GM10266 (cell line): ENCODE results near the gene CELA3B.
"Not testable (repeated sequence)": the region's sequence is repeated elsewhere in the genome, so short reads cannot be mapped to it uniquely, and the experiment has no call there.

Source experiments
- DNase-seq: peaks from one replicate; pipeline ENCODE4 v3.0.0; 2012; ENCODE audit errors: extremely low spot score
- CTCF ChIP-seq: IDR thresholded peaks from 2 replicates; pipeline ENCODE4 v1.5.1; 2012; ENCODE audit warnings: mild to moderate bottlenecking, low read depth; ENCODE audit not compliant: control insufficient read depth, insufficient read depth; ENCODE audit errors: missing control alignments

The CELA3B gene

GRCh38 chr1:21983539-21983938 lies 6.7 kb downstream of the CELA3B start:
- DNase-seq = not testable (repeated sequence)

- not testable (repeated sequence) for DNase-seq
These were observed 9.1 kb downstream of the CELA3B start for GRCh38 chr1:21985893-21986292.

- not testable (repeated sequence) for DNase-seq
These were observed 9.6 kb downstream of the CELA3B start for GRCh38 chr1:21986386-21986785.

DNA sequence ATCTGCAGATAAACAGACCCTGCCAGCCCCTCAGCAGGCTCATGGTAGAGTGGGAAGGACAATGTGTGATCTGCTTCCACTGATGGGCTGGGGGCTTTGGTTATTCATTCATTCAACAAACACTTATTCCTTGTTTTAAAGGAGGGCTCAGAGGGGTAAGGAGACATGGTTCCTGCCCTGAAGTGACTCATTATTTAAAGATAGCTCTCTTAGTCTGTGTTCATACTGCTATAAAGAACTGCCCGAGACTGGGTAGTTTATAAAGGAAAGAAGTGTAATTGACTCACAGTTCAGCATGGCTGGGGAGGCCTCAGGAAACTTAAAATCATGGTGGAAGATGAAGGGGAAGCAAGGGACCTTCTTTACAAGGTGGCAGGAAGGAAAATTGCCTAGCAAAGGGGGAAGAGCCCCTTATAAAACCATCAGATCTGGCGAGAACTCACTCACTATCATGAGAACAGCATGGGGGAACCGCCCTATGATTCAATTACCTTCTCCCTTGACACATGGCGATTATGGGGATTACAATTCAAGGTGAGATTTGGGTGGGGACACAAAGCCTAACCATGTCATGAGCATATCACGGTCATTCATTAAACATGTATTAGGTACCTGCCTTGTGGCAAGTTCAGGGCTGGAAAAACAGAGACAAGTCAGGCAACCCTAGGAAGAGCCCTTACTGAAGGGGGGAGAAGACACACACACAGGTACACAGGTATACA lies 13.0 kb downstream of the CELA3B start:
- not testable (repeated sequence) for DNase-seq

- not testable (repeated sequence) for DNase-seq
These were observed 15.4 kb downstream of the CELA3B start for GRCh38 chr1:21992186-21992585.

DNA sequence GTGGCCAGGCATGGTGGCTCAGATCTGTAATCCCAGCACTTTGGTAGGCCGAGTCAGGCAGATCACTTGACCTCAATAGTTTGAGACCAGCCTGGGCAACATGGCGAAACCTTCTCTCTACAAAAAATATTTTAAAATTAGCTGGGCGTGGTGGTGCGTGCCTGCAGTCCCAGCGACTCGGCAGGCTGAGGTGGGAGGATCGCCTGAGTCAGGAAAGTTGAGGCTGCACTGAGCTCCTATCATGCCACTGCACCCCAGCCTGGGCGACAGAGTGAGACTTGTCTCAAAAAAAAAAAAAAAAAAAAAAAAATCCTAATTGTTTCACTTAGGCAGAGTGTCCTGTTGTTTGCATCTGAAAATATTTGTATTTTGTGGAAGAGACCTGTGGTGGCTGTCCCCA lies 17.9 kb downstream of the CELA3B start:
- not testable (repeated sequence) for DNase-seq

- not testable (repeated sequence) for DNase-seq
These were observed 19.8 kb downstream of the CELA3B start for GRCh38 chr1:21996663-21996970.

- not testable (repeated sequence) for DNase-seq
These were observed 21.2 kb downstream of the CELA3B start for GRCh38 chr1:21997891-21998623.

GRCh38 chr1:21998624-21999294 lies 21.9 kb downstream of the CELA3B start:
- not testable (repeated sequence) for DNase-seq

GRCh38 chr1:21999645-22000044 lies 22.8 kb downstream of the CELA3B start:
- DNase-seq = not testable (repeated sequence)

DNA sequence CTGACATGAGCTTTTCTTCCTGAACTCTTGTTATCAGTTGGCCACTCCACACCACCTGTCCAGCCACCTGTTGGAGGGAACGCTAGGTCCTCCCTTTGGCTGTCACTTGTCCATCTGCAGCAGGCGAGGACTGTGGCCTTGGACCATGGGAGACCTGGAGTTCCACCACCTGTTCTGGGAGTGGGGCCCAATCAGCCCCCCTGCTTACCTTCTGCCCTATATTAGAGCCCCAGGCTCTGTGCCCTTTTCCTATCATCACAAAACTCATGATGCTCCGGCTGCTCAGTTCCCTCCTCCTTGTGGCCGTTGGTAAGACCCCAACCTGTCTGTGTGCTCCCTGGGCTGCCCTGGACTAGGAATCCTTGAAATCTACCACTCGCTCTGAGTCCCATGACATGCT lies 24.6 kb downstream of the CELA3B start, which contains the start of gene CELA3A:
CELA3A (plus strand) TSS at position 249 of the 400 bp plus-strand sequence; CDS start at position 267, 18 bp downstream.
- TF ChIP-seq CTCF = no peak
- no peak for DNase-seq

- not testable (repeated sequence) for DNase-seq
These were observed 25.6 kb downstream of the CELA3B start for GRCh38 chr1:22002461-22002860.

- DNase-seq = not testable (repeated sequence)
These were observed 26.1 kb downstream of the CELA3B start for GRCh38 chr1:22002875-22003274.

DNA sequence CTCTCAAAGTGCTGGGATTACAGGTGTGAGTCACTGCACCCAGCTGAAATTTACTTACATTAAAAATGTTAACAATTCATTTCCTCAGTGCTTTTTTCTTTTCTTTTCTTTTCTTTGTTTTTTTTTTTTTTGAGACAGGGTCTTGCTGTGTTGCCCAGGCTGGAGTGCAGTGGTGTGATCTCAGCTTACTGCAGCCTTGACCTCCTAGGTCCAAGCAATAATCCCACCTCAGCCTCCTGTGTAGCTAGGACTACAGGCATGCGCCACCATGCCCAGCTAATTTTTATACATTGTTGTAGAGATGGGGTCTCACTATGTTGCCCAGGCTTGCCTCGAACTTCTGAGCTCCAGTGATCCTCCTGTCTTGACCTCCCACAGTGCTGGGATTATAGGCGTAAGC lies 27.1 kb downstream of the CELA3B start:
- not testable (repeated sequence) for DNase-seq
